Measurements from ENCODE around the gene DPYSL4. TPM values are rescaled to one million over a fixed set of nuclear protein-coding genes. Genes with fewer than 3 reads are reported as not detected.

Gene DPYSL4
- total RNA-seq, 1 experiment from 2014 or later: 9.9 TPM

DNA sequence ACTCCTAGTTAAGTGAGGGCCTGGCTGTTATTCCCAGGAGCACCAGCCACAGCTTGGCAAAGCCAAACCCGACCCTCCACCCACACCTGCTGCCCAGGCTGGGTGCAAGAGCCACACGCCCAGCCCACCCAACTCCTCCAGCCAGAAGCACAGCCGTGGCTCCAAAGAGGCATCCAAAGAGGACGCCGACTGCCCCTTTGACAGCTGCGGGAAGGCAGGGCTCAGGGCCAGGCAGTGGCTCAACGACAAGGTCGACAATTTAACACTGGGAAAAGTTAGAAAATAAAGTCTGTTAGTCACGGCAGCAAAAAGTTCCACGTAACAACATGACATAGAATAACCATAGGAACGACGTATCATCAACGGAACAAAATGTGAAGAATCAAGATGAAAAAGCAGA, 54.3 kb downstream of the DPYSL4 start:
- in situ Hi-C loops (cut with HindIII; ENCODE audit: low pct_unique_long_range_greater_than_20kb, low sequenced_read_pairs): no loop called here
- no peak overlapping the region for H3K27ac ChIP-seq (ENCODE audit: low read length)

DNA sequence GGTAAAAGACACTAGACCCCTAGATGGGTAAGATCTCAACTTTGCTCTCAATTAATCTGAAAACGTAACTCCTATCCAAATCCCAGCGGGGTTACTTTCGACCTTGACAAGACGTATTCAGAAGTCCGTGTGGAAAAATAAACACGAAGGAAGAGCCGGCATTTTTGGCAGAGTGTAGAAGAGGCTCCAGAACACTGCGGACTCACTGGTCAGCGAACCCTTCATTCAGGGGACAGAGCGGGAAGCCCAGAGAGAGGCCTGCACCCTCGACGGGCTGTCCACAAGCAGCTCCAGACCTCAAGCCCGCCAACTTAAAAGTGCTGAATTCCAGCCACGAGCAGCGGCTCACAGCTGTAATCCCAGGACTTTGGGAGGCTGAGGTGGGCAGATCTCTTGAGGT, 54.7 kb downstream of the DPYSL4 start:
- H3K9me3 ChIP-seq (ENCODE audit: control insufficient read depth, insufficient read depth, low read depth, low read length): no peaks in the 10 kb centered on the region
- ATAC-seq (no peak), DNase-seq (ENCODE audit: low read depth, low spot score) (no peak)
- POLR2A ChIA-PET: no interaction called here
- no peak overlapping the region for H3K27ac ChIP-seq (ENCODE audit: low read length)
- H3K4me3 ChIP-seq (ENCODE audit: low read depth in 2 of 2, low read length in 2 of 2): no peak overlapping the region
- no TSS peak for BruUV-seq (replicated peaks)
- in situ Hi-C loops (cut with HindIII; ENCODE audit: low pct_unique_long_range_greater_than_20kb, low sequenced_read_pairs) (no loop called here), intact Hi-C loops (cut with micrococcal nuclease; ENCODE audit: unreplicated experiment) (no loop called here)
- H3K4me1 ChIP-seq (ENCODE audit: control insufficient read depth, insufficient read depth, low read length): no peaks in the 10 kb centered on the region
- CTCF ChIA-PET: no interaction called here
- no peak for TF ChIP-seq SIN3A (IDR thresholded peaks at IDR 0.05; ENCODE audit: borderline replicate concordance, insufficient read depth, low read depth, low read length)
- TF ChIP-seq POLR2AphosphoS5 (IDR thresholded peaks at IDR 0.05; ENCODE audit: low read depth, low read length): no peak
- TF ChIP-seq TCF7L2 (IDR thresholded peaks at IDR 0.05; ENCODE audit: low read depth, low read length): no peak
- no peak for TF ChIP-seq REST (IDR thresholded peaks at IDR 0.05; ENCODE audit: insufficient read depth in 1 of 2, low read depth in 2 of 2, low read length in 1 of 2)
- TF ChIP-seq, protein P1, sequence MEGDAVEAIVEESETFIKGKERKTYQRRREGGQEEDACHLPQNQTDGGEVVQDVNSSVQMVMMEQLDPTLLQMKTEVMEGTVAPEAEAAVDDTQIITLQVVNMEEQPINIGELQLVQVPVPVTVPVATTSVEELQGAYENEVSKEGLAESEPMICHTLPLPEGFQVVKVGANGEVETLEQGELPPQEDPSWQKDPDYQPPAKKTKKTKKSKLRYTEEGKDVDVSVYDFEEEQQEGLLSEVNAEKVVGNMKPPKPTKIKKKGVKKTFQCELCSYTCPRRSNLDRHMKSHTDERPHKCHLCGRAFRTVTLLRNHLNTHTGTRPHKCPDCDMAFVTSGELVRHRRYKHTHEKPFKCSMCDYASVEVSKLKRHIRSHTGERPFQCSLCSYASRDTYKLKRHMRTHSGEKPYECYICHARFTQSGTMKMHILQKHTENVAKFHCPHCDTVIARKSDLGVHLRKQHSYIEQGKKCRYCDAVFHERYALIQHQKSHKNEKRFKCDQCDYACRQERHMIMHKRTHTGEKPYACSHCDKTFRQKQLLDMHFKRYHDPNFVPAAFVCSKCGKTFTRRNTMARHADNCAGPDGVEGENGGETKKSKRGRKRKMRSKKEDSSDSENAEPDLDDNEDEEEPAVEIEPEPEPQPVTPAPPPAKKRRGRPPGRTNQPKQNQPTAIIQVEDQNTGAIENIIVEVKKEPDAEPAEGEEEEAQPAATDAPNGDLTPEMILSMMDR (IDR thresholded peaks at IDR 0.05): no peak
- H3K36me3 ChIP-seq (ENCODE audit: control insufficient read depth, insufficient read depth, low read length): no peaks in the 10 kb centered on the region
- H3K27me3 ChIP-seq (ENCODE audit: control insufficient read depth, insufficient read depth, low read length): no peaks in the 10 kb centered on the region

More for the DNA sequence above, 54.3 kb downstream of the DPYSL4 start:
- no peak for TF ChIP-seq REST (IDR thresholded peaks at IDR 0.05; ENCODE audit: insufficient read depth in 1 of 2, low read depth in 2 of 2, low read length in 1 of 2)
- TF ChIP-seq POLR2AphosphoS5 (IDR thresholded peaks at IDR 0.05; ENCODE audit: low read depth, low read length): no peak
- TF ChIP-seq TCF7L2 (IDR thresholded peaks at IDR 0.05; ENCODE audit: low read depth, low read length): no peak
- TF ChIP-seq SIN3A (IDR thresholded peaks at IDR 0.05; ENCODE audit: borderline replicate concordance, insufficient read depth, low read depth, low read length): no peak
- TF ChIP-seq, protein P1 (IDR thresholded peaks at IDR 0.05): no peak
- Histone ChIP-seq H3K4me3 (ENCODE audit: low read depth in 2 of 2, low read length in 2 of 2) (no peak overlapping the region), H3K36me3 (ENCODE audit: control insufficient read depth, insufficient read depth, low read length) (no peaks in the 10 kb centered on the region), H3K27me3 (ENCODE audit: control insufficient read depth, insufficient read depth, low read length) (no peaks in the 10 kb centered on the region), H3K9me3 (ENCODE audit: control insufficient read depth, insufficient read depth, low read depth, low read length) (no peaks in the 10 kb centered on the region), H3K4me1 (ENCODE audit: control insufficient read depth, insufficient read depth, low read length) (no peaks in the 10 kb centered on the region)
- CTCF ChIA-PET: no interaction called here
- intact Hi-C loops (cut with micrococcal nuclease; ENCODE audit: unreplicated experiment): no loop called here
- POLR2A ChIA-PET: no interaction called here
- BruUV-seq (replicated peaks): no TSS peak
- DNase-seq (ENCODE audit: low read depth, low spot score) (no peak), ATAC-seq (no peak)

Measured in Panc1 (cell line).